Measurements from ENCODE around the gene NAPB.

DNA sequence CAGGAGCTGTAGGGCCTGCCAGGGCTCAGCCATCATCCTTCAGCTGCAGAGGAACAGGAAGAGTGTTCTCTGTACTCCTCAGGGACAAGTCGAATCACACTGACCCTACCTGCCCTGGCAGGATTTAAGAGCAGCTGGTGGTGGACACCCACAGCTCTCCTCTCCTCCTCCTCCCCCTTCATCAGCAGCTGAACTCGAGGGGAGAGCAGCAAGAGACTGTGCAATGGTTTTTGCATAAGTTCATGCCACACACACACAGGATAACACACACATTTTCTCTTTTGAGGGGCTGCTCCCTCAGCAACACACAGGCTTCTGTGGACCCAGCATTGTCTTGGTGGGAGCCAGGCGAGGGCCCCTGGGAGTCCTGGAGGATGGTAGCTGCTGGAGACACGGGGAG is 31.5 kb upstream of the NAPB start, which contains the start of gene CST11:
- TF ChIP-seq POLR2A (IDR thresholded peaks at IDR 0.05) (no peak), EP300 (IDR thresholded peaks at IDR 0.05) (no peak)
- TF ChIP-seq, protein P1, sequence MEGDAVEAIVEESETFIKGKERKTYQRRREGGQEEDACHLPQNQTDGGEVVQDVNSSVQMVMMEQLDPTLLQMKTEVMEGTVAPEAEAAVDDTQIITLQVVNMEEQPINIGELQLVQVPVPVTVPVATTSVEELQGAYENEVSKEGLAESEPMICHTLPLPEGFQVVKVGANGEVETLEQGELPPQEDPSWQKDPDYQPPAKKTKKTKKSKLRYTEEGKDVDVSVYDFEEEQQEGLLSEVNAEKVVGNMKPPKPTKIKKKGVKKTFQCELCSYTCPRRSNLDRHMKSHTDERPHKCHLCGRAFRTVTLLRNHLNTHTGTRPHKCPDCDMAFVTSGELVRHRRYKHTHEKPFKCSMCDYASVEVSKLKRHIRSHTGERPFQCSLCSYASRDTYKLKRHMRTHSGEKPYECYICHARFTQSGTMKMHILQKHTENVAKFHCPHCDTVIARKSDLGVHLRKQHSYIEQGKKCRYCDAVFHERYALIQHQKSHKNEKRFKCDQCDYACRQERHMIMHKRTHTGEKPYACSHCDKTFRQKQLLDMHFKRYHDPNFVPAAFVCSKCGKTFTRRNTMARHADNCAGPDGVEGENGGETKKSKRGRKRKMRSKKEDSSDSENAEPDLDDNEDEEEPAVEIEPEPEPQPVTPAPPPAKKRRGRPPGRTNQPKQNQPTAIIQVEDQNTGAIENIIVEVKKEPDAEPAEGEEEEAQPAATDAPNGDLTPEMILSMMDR (IDR thresholded peaks at IDR 0.05): no peak
